Immature natural killer cell (primary cell): ENCODE measurements around the gene CCDC54. TPM values are rescaled to one million over a fixed set of nuclear protein-coding genes. Genes with fewer than 3 reads are reported as not detected.
"Not testable (repeated sequence)": the region's sequence is repeated elsewhere in the genome, so short reads cannot be mapped to it uniquely, and the experiment has no call there.

Experiments
- DNase-seq, 3 donors: peaks; one replicate each; pipeline ENCODE4 v3.0.0; 2022; ENCODE audit warnings: mixed read lengths in 1 of 3
- H3K27ac Mint-ChIP-seq, 6 donors: one replicate each; pipeline ENCODE4 v1.8.0; 2020; ENCODE audit warnings: mixed read lengths in 6 of 6, mild to moderate bottlenecking in 5 of 6, inconsistent platforms in 4 of 6, moderate library complexity in 3 of 6
- H3K27me3 Mint-ChIP-seq, 3 donors: one replicate each; pipeline ENCODE4 v1.8.0; 2020 to 2021; ENCODE audit warnings: low read depth in 3 of 3, mild to moderate bottlenecking in 3 of 3, mixed read lengths in 3 of 3, moderate library complexity in 3 of 3, inconsistent platforms in 1 of 3
- H3K36me3 Mint-ChIP-seq, 3 donors: one replicate each; pipeline ENCODE4 v1.8.0; 2020; ENCODE audit warnings: mixed read lengths in 3 of 3, inconsistent platforms in 2 of 3, mild to moderate bottlenecking in 2 of 3
- H3K4me1 Mint-ChIP-seq, 2 donors: one replicate each; pipeline ENCODE4 v1.8.0; 2020; ENCODE audit warnings: inconsistent platforms in 2 of 2, mild to moderate bottlenecking in 2 of 2, mixed read lengths in 2 of 2, moderate library complexity in 1 of 2
- H3K4me3 Mint-ChIP-seq, 5 donors: one replicate each; pipeline ENCODE4 v1.8.0; 2020; ENCODE audit warnings: mild to moderate bottlenecking in 5 of 5, mixed read lengths in 5 of 5, inconsistent platforms in 3 of 5, moderate library complexity in 3 of 5
- H3K9me3 Mint-ChIP-seq, 6 donors: one replicate each; pipeline ENCODE4 v1.8.0; 2020; ENCODE audit warnings: mild to moderate bottlenecking in 6 of 6, mixed read lengths in 6 of 6, inconsistent platforms in 4 of 6, moderate library complexity in 3 of 6
- polyA plus RNA-seq, 3 donors: library from polyadenylated mRNA; unstranded; fragments of 300-500 nt; fragmentation: Illumina TruSeq; gene quantifications; one replicate each; pipeline ENCODE4 v1.2.3, GENCODE V29; 2021

The CCDC54 gene
- polyA plus RNA-seq, result under 1 TPM in 1 of 3 donors, not detected in 2; 0.32 TPM

- DNase-seq, result no peak
- Mint-ChIP-seq H3K4me3 (no peak within 1 kb of the TSS), H3K9me3 (no peaks in the 10 kb centered on the region), H3K27ac (no peak within 1 kb of the TSS), H3K4me1 (no peaks in the 10 kb centered on the region), H3K27me3 (peaks cover 4 to 6% (median 5%) of the 10 kb centered on the region in 3 donors), H3K36me3 (no peaks in the 10 kb centered on the region)
These were observed at the start of gene CCDC54 for GRCh38 chr3:107377151-107377550. TSS of gene CCDC54 (plus strand) at chr3:107377439. CDS start at chr3:107377588, 149 bp downstream.

GRCh38 chr3:107328069-107328468 lies 49.2 kb upstream of the CCDC54 start:
- H3K4me3 Mint-ChIP-seq, result no peak overlapping the region
- H3K36me3 Mint-ChIP-seq, result peaks cover 0 to 3% (median 0%) of the 10 kb centered on the region in 3 donors
- H3K27ac Mint-ChIP-seq, result no peak overlapping the region
- H3K4me1 Mint-ChIP-seq, result no peaks in the 10 kb centered on the region
- H3K27me3 Mint-ChIP-seq, result peaks cover 0 to 3% (median 1%) of the 10 kb centered on the region in 3 donors
- H3K9me3 Mint-ChIP-seq, result no peaks in the 10 kb centered on the region
- no peak for DNase-seq

GRCh38 chr3:107329088-107329487 lies 48.2 kb upstream of the CCDC54 start:
- Mint-ChIP-seq H3K4me3 (no peak overlapping the region), H3K4me1 (no peaks in the 10 kb centered on the region), H3K27me3 (peaks cover 0 to 3% (median 1%) of the 10 kb centered on the region in 3 donors), H3K9me3 (no peaks in the 10 kb centered on the region), H3K27ac (no peak overlapping the region), H3K36me3 (peaks cover 0 to 3% (median 0%) of the 10 kb centered on the region in 3 donors)
- no peak for DNase-seq

- not testable (repeated sequence) for DNase-seq, H3K9me3 Mint-ChIP-seq, H3K4me3 Mint-ChIP-seq, H3K27ac Mint-ChIP-seq, H3K36me3 Mint-ChIP-seq, H3K4me1 Mint-ChIP-seq, H3K27me3 Mint-ChIP-seq
These were observed 37.5 kb upstream of the CCDC54 start for GRCh38 chr3:107339690-107340089.

GRCh38 chr3:107344722-107345121 lies 32.5 kb upstream of the CCDC54 start:
- no peak for DNase-seq
- peaks cover 0 to 10% (median 2%) of the 10 kb centered on the region in 3 donors for H3K27me3 Mint-ChIP-seq
- H3K4me1 Mint-ChIP-seq, result no peaks in the 10 kb centered on the region
- H3K36me3 Mint-ChIP-seq, result no peaks in the 10 kb centered on the region
- no peak overlapping the region for H3K27ac Mint-ChIP-seq
- no peak overlapping the region for H3K4me3 Mint-ChIP-seq
- peaks cover 0 to 2% (median 0%) of the 10 kb centered on the region in 6 donors for H3K9me3 Mint-ChIP-seq

- Mint-ChIP-seq H3K4me3 (no peak overlapping the region), H3K4me1 (no peaks in the 10 kb centered on the region), H3K27me3 (peaks cover 0 to 12% (median 2%) of the 10 kb centered on the region in 3 donors), H3K27ac (no peak overlapping the region), H3K36me3 (no peaks in the 10 kb centered on the region), H3K9me3 (no peaks in the 10 kb centered on the region)
- no peak for DNase-seq
These were observed 31.3 kb upstream of the CCDC54 start for GRCh38 chr3:107345822-107346405.

- no peak overlapping the region for H3K27ac Mint-ChIP-seq
- H3K36me3 Mint-ChIP-seq, result no peaks in the 10 kb centered on the region
- no peaks in the 10 kb centered on the region for H3K9me3 Mint-ChIP-seq
- H3K4me1 Mint-ChIP-seq, result no peaks in the 10 kb centered on the region
- DNase-seq, result no peak
- H3K4me3 Mint-ChIP-seq, result no peak overlapping the region
- H3K27me3 Mint-ChIP-seq, result peaks cover 0 to 10% (median 2%) of the 10 kb centered on the region in 3 donors
These were observed 30.7 kb upstream of the CCDC54 start for GRCh38 chr3:107346564-107346963.

GRCh38 chr3:107347751-107348150 lies 29.5 kb upstream of the CCDC54 start:
- peaks cover 0 to 10% (median 0%) of the 10 kb centered on the region in 3 donors for H3K27me3 Mint-ChIP-seq
- peak in 1 of 3 donors; percentile 2 for DNase-seq
- no peaks in the 10 kb centered on the region for H3K4me1 Mint-ChIP-seq
- no peaks in the 10 kb centered on the region for H3K9me3 Mint-ChIP-seq
- H3K27ac Mint-ChIP-seq, result no peak overlapping the region
- H3K4me3 Mint-ChIP-seq, result no peak overlapping the region
- no peaks in the 10 kb centered on the region for H3K36me3 Mint-ChIP-seq

GRCh38 chr3:107356706-107357105 lies 20.5 kb upstream of the CCDC54 start:
- H3K27me3 Mint-ChIP-seq, result peaks cover 0 to 6% (median 3%) of the 10 kb centered on the region in 3 donors
- no peak overlapping the region for H3K4me3 Mint-ChIP-seq
- H3K36me3 Mint-ChIP-seq, result no peaks in the 10 kb centered on the region
- peaks cover 0 to 4% (median 0%) of the 10 kb centered on the region in 6 donors for H3K9me3 Mint-ChIP-seq
- no peak for DNase-seq
- no peaks in the 10 kb centered on the region for H3K4me1 Mint-ChIP-seq
- H3K27ac Mint-ChIP-seq, result no peak overlapping the region

- H3K36me3 Mint-ChIP-seq, result no peaks in the 10 kb centered on the region
- no peaks in the 10 kb centered on the region for H3K4me1 Mint-ChIP-seq
- H3K27me3 Mint-ChIP-seq, result peaks cover 0 to 3% (median 2%) of the 10 kb centered on the region in 3 donors
- H3K27ac Mint-ChIP-seq, result no peak overlapping the region
- peaks cover 0 to 3% (median 0%) of the 10 kb centered on the region in 6 donors for H3K9me3 Mint-ChIP-seq
- no peak for DNase-seq
- no peak overlapping the region for H3K4me3 Mint-ChIP-seq
These were observed 15.6 kb upstream of the CCDC54 start for GRCh38 chr3:107361633-107362032.

GRCh38 chr3:107365051-107365450 lies 12.2 kb upstream of the CCDC54 start:
- DNase-seq, result no peak
- Mint-ChIP-seq H3K4me3 (no peak overlapping the region), H3K27ac (no peak overlapping the region), H3K36me3 (no peaks in the 10 kb centered on the region), H3K4me1 (peaks cover 0 to 5% of the 10 kb centered on the region in 2 donors), H3K27me3 (peaks cover 0 to 8% (median 6%) of the 10 kb centered on the region in 3 donors), H3K9me3 (peaks cover 0 to 3% (median 0%) of the 10 kb centered on the region in 6 donors)

GRCh38 chr3:107366766-107367165 lies 10.5 kb upstream of the CCDC54 start:
- Mint-ChIP-seq H3K4me1 (peaks cover 0 to 5% of the 10 kb centered on the region in 2 donors), H3K27me3 (peaks cover 0 to 8% (median 6%) of the 10 kb centered on the region in 3 donors), H3K9me3 (no peaks in the 10 kb centered on the region), H3K27ac (no peak overlapping the region), H3K36me3 (no peaks in the 10 kb centered on the region), H3K4me3 (no peak overlapping the region)
- no peak for DNase-seq

- H3K27me3 Mint-ChIP-seq, result peaks cover 1 to 8% (median 6%) of the 10 kb centered on the region in 3 donors
- DNase-seq, result no peak
- no peak overlapping the region for H3K27ac Mint-ChIP-seq
- H3K36me3 Mint-ChIP-seq, result no peaks in the 10 kb centered on the region
- peak overlapping the region in 1 of 5 donors; percentile 60 for H3K4me3 Mint-ChIP-seq
- H3K4me1 Mint-ChIP-seq, result peaks cover 0 to 5% of the 10 kb centered on the region in 2 donors
- H3K9me3 Mint-ChIP-seq, result no peaks in the 10 kb centered on the region
These were observed 9.9 kb upstream of the CCDC54 start for GRCh38 chr3:107367353-107367752.

GRCh38 chr3:107368654-107369398 lies 8.4 kb upstream of the CCDC54 start:
- Mint-ChIP-seq H3K4me1 (peaks cover 0 to 5% of the 10 kb centered on the region in 2 donors), H3K27me3 (peaks cover 4 to 8% (median 6%) of the 10 kb centered on the region in 3 donors), H3K9me3 (no peaks in the 10 kb centered on the region)

More at GRCh38 chr3:107368654-107369398, 8.4 kb upstream of the CCDC54 start:
- Mint-ChIP-seq H3K4me3 (no peak overlapping the region), H3K36me3 (no peaks in the 10 kb centered on the region), H3K27ac (no peak overlapping the region)
- no peak for DNase-seq
